Measurements from ENCODE around the gene PERM1.
"Not testable (repeated sequence)": the region's sequence is repeated elsewhere in the genome, so short reads cannot be mapped to it uniquely, and the experiment has no call there.

Gene PERM1

GRCh38 chr1:1014799-1015681, 33.1 kb upstream of the PERM1 start:
- no peak for DNase-seq (ENCODE audit: low read depth)

GRCh38 chr1:1013922-1014648, 32.2 kb upstream of the PERM1 start:
- no peak for DNase-seq (ENCODE audit: low read depth)

GRCh38 chr1:1013105-1013921, 31.4 kb upstream of the PERM1 start, which contains the start of gene ISG15:
TSS of gene ISG15 (plus strand) at chr1:1013497. CDS start at chr1:1013574, 77 bp downstream.
- peak; percentile 78 for DNase-seq (ENCODE audit: low read depth)

GRCh38 chr1:1012736-1013104, 30.8 kb upstream of the PERM1 start:
- not testable (repeated sequence) for DNase-seq (ENCODE audit: low read depth)

GRCh38 chr1:1011396-1011949, 29.6 kb upstream of the PERM1 start:
- DNase-seq (ENCODE audit: low read depth): no peak

GRCh38 chr1:1010131-1010530, 28.2 kb upstream of the PERM1 start:
- DNase-seq (ENCODE audit: low read depth): not testable (repeated sequence)

- DNase-seq (ENCODE audit: low read depth): no peak
Observed at GRCh38 chr1:1006305-1007159, 24.6 kb upstream of the PERM1 start.

GRCh38 chr1:1005774-1006304, 23.9 kb upstream of the PERM1 start:
- no peak for DNase-seq (ENCODE audit: low read depth)

- no peak for DNase-seq (ENCODE audit: low read depth)
Observed at GRCh38 chr1:1004780-1005697, 23.1 kb upstream of the PERM1 start.

GRCh38 chr1:1004420-1004779, 22.5 kb upstream of the PERM1 start:
- no peak for DNase-seq (ENCODE audit: low read depth)

- no peak for DNase-seq (ENCODE audit: low read depth)
Observed at GRCh38 chr1:1003618-1004419, 21.9 kb upstream of the PERM1 start.

GRCh38 chr1:1001057-1001783, 19.3 kb upstream of the PERM1 start:
- no peak for DNase-seq (ENCODE audit: low read depth)

GRCh38 chr1:1000357-1001056, 18.6 kb upstream of the PERM1 start:
- DNase-seq (ENCODE audit: low read depth): peak; percentile 54

- DNase-seq (ENCODE audit: low read depth): peak; percentile 42
Observed at GRCh38 chr1:999725-1000356, 17.9 kb upstream of the PERM1 start, which contains the start of gene HES4. TSS of gene HES4 (minus strand) at chr1:1000097. CDS start at chr1:999973, 124 bp downstream.

- no peak for DNase-seq (ENCODE audit: low read depth)
Observed at GRCh38 chr1:998995-999724, 17.3 kb upstream of the PERM1 start.

GRCh38 chr1:998745-998994, 16.8 kb upstream of the PERM1 start:
- no peak for DNase-seq (ENCODE audit: low read depth)

All from activated T-helper 9 cell treated with anti-CD3 and anti-CD28 coated beads, Interleukin-2, amount 50 U/mL, for 16 hours (primary cell).